ENCODE results near the gene KRTAP13-2. TPM values are rescaled to one million over a fixed set of nuclear protein-coding genes. Genes with fewer than 3 reads are reported as not detected.

The KRTAP13-2 gene
- total and polyA plus RNA-seq, 2 experiments from 2014 or later: not detected

DNA sequence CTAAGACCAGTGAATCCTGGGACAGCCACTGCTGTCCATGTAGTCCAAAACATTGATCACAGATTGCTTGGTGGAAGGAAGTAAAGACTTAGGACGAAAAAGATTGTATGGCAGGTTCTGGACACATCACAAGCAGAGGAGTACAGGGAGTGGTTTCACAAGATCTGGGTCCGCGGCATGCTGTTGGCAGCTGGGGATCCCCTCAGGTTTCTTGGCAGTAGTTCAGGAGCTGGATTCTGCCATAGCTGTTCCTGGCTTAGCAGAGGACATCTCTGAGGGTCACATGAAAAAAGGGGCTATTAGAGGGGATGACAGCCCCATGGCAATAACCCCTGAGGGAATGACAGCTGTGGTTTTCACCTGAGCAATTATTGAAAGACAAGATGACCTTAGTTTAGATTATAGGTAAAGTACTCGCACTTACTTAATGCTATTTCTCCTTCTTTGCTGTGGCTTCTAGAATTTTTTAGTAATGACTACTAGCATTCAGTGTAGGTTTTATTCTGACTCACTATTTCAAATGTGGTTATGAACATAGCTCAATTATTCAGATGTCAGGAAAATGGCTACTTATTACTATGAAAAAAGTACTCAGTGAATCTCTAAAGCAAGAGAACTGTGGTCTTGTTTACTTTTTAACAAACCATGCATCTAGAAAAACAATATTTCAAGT is 42.7 kb downstream of the KRTAP13-2 start (continued):
- TF ChIP-seq CTCF (conservative IDR thresholded peaks at IDR 0.05; ENCODE audit: low read depth in 2 of 2) (no peak), JUNB (IDR thresholded peaks at IDR 0.05; ENCODE audit: unreplicated experiment) (no peak), NANOG (IDR thresholded peaks at IDR 0.05; ENCODE audit: borderline replicate concordance) (no peak)
- TF ChIP-seq, protein P1, sequence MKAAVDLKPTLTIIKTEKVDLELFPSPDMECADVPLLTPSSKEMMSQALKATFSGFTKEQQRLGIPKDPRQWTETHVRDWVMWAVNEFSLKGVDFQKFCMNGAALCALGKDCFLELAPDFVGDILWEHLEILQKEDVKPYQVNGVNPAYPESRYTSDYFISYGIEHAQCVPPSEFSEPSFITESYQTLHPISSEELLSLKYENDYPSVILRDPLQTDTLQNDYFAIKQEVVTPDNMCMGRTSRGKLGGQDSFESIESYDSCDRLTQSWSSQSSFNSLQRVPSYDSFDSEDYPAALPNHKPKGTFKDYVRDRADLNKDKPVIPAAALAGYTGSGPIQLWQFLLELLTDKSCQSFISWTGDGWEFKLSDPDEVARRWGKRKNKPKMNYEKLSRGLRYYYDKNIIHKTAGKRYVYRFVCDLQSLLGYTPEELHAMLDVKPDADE (IDR thresholded peaks at IDR 0.05): no peak

GRCh38 chr21:30326390-30326789 is 45.7 kb downstream of the KRTAP13-2 start:
- Mint-ChIP-seq H3K27ac (no peak overlapping the region), H3K36me3 (ENCODE audit: low read depth) (no peaks in the 10 kb centered on the region), H3K4me1 (peaks cover 6% of the 10 kb centered on the region; the same call in 2 of the 3 replicates), H3K27me3 (ENCODE audit: insufficient read depth, low read depth, poor library complexity) (no peaks in the 10 kb centered on the region), H3K9me3 (peaks cover 13% of the 10 kb centered on the region; the same call in 1 of the 3 replicates), H3K4me3 (no peak overlapping the region)
- no peaks in the 10 kb centered on the region for H3K4me1 ChIP-seq (ENCODE audit: insufficient read depth)
- H3F3A ChIP-seq (replicated peaks; ENCODE audit: low read depth): no peaks in the 10 kb centered on the region
- no peaks in the 10 kb centered on the region for H4K20me1 ChIP-seq (replicated peaks; ENCODE audit: insufficient read depth)
- DNase-seq (ENCODE audit: low spot score) (no peak), ATAC-seq (no peak)
- no peak overlapping the region for H2AFZ ChIP-seq
- H3K9me2 ChIP-seq (ENCODE audit: insufficient read depth): no peaks in the 10 kb centered on the region; the same call in 1 of the 2 replicates
- H3K27me3 ChIP-seq (ENCODE audit: insufficient read depth): no peaks in the 10 kb centered on the region
- H3K79me2 ChIP-seq (replicated peaks; ENCODE audit: insufficient read depth): no peaks in the 10 kb centered on the region
- no peak overlapping the region for H3K4me3 ChIP-seq
- H3K36me3 ChIP-seq (ENCODE audit: insufficient read depth): no peaks in the 10 kb centered on the region
- no peak overlapping the region for H3K4me2 ChIP-seq
- H3K27ac ChIP-seq (ENCODE audit: low read depth): no peak overlapping the region
- TF ChIP-seq, protein P2, sequence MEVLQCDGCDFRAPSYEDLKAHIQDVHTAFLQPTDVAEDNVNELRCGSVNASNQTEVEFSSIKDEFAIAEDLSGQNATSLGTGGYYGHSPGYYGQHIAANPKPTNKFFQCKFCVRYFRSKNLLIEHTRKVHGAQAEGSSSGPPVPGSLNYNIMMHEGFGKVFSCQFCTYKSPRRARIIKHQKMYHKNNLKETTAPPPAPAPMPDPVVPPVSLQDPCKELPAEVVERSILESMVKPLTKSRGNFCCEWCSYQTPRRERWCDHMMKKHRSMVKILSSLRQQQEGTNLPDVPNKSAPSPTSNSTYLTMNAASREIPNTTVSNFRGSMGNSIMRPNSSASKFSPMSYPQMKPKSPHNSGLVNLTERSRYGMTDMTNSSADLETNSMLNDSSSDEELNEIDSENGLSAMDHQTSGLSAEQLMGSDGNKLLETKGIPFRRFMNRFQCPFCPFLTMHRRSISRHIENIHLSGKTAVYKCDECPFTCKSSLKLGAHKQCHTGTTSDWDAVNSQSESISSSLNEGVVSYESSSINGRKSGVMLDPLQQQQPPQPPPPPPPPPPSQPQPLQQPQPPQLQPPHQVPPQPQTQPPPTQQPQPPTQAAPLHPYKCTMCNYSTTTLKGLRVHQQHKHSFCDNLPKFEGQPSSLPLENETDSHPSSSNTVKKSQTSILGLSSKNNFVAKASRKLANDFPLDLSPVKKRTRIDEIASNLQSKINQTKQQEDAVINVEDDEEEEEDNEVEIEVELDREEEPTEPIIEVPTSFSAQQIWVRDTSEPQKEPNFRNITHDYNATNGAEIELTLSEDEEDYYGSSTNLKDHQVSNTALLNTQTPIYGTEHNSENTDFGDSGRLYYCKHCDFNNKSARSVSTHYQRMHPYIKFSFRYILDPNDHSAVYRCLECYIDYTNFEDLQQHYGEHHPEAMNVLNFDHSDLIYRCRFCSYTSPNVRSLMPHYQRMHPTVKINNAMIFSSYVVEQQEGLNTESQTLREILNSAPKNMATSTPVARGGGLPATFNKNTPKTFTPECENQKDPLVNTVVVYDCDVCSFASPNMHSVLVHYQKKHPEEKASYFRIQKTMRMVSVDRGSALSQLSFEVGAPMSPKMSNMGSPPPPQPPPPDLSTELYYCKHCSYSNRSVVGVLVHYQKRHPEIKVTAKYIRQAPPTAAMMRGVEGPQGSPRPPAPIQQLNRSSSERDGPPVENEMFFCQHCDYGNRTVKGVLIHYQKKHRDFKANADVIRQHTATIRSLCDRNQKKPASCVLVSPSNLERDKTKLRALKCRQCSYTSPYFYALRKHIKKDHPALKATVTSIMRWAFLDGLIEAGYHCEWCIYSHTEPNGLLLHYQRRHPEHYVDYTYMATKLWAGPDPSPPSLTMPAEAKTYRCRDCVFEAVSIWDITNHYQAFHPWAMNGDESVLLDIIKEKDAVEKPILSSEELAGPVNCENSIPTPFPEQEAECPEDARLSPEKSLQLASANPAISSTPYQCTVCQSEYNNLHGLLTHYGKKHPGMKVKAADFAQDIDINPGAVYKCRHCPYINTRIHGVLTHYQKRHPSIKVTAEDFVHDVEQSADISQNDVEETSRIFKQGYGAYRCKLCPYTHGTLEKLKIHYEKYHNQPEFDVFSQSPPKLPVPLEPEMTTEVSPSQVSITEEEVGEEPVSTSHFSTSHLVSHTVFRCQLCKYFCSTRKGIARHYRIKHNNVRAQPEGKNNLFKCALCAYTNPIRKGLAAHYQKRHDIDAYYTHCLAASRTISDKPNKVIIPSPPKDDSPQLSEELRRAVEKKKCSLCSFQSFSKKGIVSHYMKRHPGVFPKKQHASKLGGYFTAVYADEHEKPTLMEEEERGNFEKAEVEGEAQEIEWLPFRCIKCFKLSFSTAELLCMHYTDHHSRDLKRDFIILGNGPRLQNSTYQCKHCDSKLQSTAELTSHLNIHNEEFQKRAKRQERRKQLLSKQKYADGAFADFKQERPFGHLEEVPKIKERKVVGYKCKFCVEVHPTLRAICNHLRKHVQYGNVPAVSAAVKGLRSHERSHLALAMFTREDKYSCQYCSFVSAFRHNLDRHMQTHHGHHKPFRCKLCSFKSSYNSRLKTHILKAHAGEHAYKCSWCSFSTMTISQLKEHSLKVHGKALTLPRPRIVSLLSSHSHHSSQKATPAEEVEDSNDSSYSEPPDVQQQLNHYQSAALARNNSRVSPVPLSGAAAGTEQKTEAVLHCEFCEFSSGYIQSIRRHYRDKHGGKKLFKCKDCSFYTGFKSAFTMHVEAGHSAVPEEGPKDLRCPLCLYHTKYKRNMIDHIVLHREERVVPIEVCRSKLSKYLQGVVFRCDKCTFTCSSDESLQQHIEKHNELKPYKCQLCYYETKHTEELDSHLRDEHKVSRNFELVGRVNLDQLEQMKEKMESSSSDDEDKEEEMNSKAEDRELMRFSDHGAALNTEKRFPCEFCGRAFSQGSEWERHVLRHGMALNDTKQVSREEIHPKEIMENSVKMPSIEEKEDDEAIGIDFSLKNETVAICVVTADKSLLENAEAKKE (CRISPR knock-in tag; IDR thresholded peaks at IDR 0.05): no peak
- TF ChIP-seq, protein P1 (IDR thresholded peaks at IDR 0.05): no peak
- no peak for TF ChIP-seq ZNF331 (CRISPR knock-in tag; IDR thresholded peaks at IDR 0.05; ENCODE audit: low read depth)
- TF ChIP-seq REST (IDR thresholded peaks at IDR 0.05; ENCODE audit: unreplicated experiment): no peak
- no peak for TF ChIP-seq EZH2 (IDR thresholded peaks at IDR 0.05; ENCODE audit: low read depth, unreplicated experiment)
- TF ChIP-seq JUNB (IDR thresholded peaks at IDR 0.05; ENCODE audit: unreplicated experiment): no peak
- no peak for TF ChIP-seq ZNF114 (CRISPR knock-in tag; IDR thresholded peaks at IDR 0.05)
- no peak for TF ChIP-seq CREB1 (CRISPR knock-in tag; IDR thresholded peaks at IDR 0.05; ENCODE audit: low read depth)

All from GM23338 (cell line).